HepG2 (cell line): ENCODE data around the gene DCAF7. TPM values are rescaled to one million over a fixed set of nuclear protein-coding genes. Genes with fewer than 3 reads are reported as not detected.

Experiments
- ATAC-seq: fragments of 200-7000 bp; cut with Tn5 transposase; 3 replicates; pipeline ENCODE4 v1.9.1; 2020; ENCODE audit warnings: mild to moderate bottlenecking, moderate library complexity
- BruUV-seq: library from RNA; stranded (reverse); fragments of 400-500 nt; replicated peaks from 2 replicates; lab custom pipeline; 2021; lab: Mats Ljungman, UMichigan
- CTCF ChIA-PET: fragments of 300-600 bp; formaldehyde crosslinking; extraction: SDS; loops from one replicate; lab custom pipeline; 2021; ENCODE audit warnings: low total read pairs, inconsistent platforms, low intra/inter-chr PET ratio; lab: Yijun Ruan, JAX
- POLR2A ChIA-PET: fragments of 350-600 bp; sonication (Branson Sonifier 250); formaldehyde crosslinking; loops from one replicate; lab custom pipeline; 2020; ENCODE audit warnings: antibody characterized with exemption, inconsistent platforms; lab: Yijun Ruan, JAX
- DNase-seq: peaks from one replicate; pipeline ENCODE4 v3.0.0-alpha.2; 2015; ENCODE audit warnings: low spot score
- FAIRE-seq: peaks from 3 replicates; lab custom pipeline; 2011; peaks lifted over from hg19 to GRCh38; lab: Jason Lieb, UNC
- H2AFZ ChIP-seq: one replicate; pipeline ENCODE4 v1.6.1; 2011; ENCODE audit warnings: low read length, inconsistent platforms
- H3K27ac ChIP-seq: fragments of 300-600 bp; 3 replicates; pipeline ENCODE4 v1.8.0; 2011; ENCODE audit warnings: mixed run types, mild to moderate bottlenecking, mixed read lengths, low read length, inconsistent platforms; ENCODE audit not compliant: insufficient read depth; ENCODE audit errors: extremely low read length
- H3K27me3 ChIP-seq, 2 experiments: fragments of 200-600 bp in 1 of 2; 2 replicates in 1 of 2; 3 replicates in 1 of 2; pipeline versions ENCODE4 v1.6.0 to v1.8.0; 2011; ENCODE audit warnings: low read length in 2 of 2, mild to moderate bottlenecking in 2 of 2, moderate library complexity in 2 of 2, inconsistent platforms in 1 of 2; ENCODE audit not compliant: insufficient read depth in 2 of 2, control insufficient read depth in 1 of 2
- H3K36me3 ChIP-seq, 2 experiments: fragments of 200-600 bp in 1 of 2; replicated peaks in 1 of 2; 2 replicates in 1 of 2; 3 replicates in 1 of 2; pipeline versions ENCODE4 v1.5.1 to v1.8.0; 2011; ENCODE audit warnings: low read length in 2 of 2, inconsistent platforms in 1 of 2; ENCODE audit not compliant: insufficient read depth in 2 of 2, control insufficient read depth in 1 of 2
- H3K4me1 ChIP-seq: 2 replicates; pipeline ENCODE4 v1.5.1; 2012; ENCODE audit warnings: low read length, inconsistent platforms; ENCODE audit not compliant: insufficient read depth
- H3K4me2 ChIP-seq: 2 replicates; pipeline ENCODE4 v1.6.0; 2011; ENCODE audit warnings: low read depth, low read length, inconsistent platforms
- H3K4me3 ChIP-seq, 3 experiments: fragments of 200-600 bp in 1 of 3; sonication (generic), shearing (Covaris generic) in 1 of 3; replicated peaks in 1 of 3; 2 replicates each; pipeline ENCODE4 v1.5.1; 2011 to 2016; ENCODE audit warnings: low read length in 3 of 3, inconsistent platforms in 2 of 3, low read depth in 2 of 3, mild to moderate bottlenecking in 2 of 3, control low read depth in 1 of 3, mixed read lengths in 1 of 3; ENCODE audit not compliant: insufficient read depth in 1 of 3
- H3K79me2 ChIP-seq: one replicate; pipeline ENCODE4 v1.6.1; 2011; ENCODE audit warnings: low read length, inconsistent platforms; ENCODE audit not compliant: insufficient read depth
- H3K9ac ChIP-seq: 2 replicates; pipeline ENCODE4 v1.6.0; 2011; ENCODE audit warnings: mild to moderate bottlenecking, low read depth, low read length, inconsistent platforms; ENCODE audit not compliant: insufficient read depth
- H3K9me3 ChIP-seq: 2 replicates; pipeline ENCODE4 v1.5.1; 2012; ENCODE audit warnings: mild to moderate bottlenecking, low read length
- H4K20me1 ChIP-seq: 2 replicates; pipeline ENCODE4 v1.6.0; 2011; ENCODE audit warnings: inconsistent platforms, mild to moderate bottlenecking, low read length, moderate library complexity; ENCODE audit not compliant: insufficient read depth
- ARID3A ChIP-seq: IDR thresholded peaks from 2 replicates; pipeline ENCODE4 v1.6.1; 2012; ENCODE audit warnings: low read depth, low read length, improper control_type of control experiment
- ATAD3A ChIP-seq: sonication (generic); formaldehyde crosslinking; IDR thresholded peaks from 2 replicates; pipeline ENCODE4 v1.4.0; 2020; ENCODE audit warnings: missing genetic modification reagents
- EHMT2 ChIP-seq: fragments of 200-600 bp; sonication (generic); IDR thresholded peaks from 2 replicates; pipeline ENCODE4 v1.7.0; 2017; ENCODE audit warnings: antibody characterized with exemption, low read depth, low read length, borderline replicate concordance
- FOSL1 ChIP-seq: sonication (generic); formaldehyde crosslinking; IDR thresholded peaks from 2 replicates; pipeline ENCODE4 v1.9.0; 2021; ENCODE audit warnings: missing genetic modification reagents, borderline replicate concordance
- MTERF4 ChIP-seq: sonication (generic); formaldehyde crosslinking; IDR thresholded peaks from 2 replicates; pipeline ENCODE4 v1.8.0; 2023; ENCODE audit warnings: mild to moderate bottlenecking, missing genetic modification reagents
- RBM39 ChIP-seq: fragments of 200-400 bp; formaldehyde crosslinking; IDR thresholded peaks from one replicate; pipeline ENCODE4 v1.6.1; 2018; ENCODE audit warnings: antibody characterized with exemption, mild to moderate bottlenecking, low read depth, low read length; ENCODE audit not compliant: poor library complexity, severe bottlenecking
- SOX6 ChIP-seq, 2 experiments: fragments of 450-650 bp in 1 of 2; sonication (generic) in 1 of 2; formaldehyde crosslinking in 1 of 2; IDR thresholded peaks; 2 replicates each; pipeline versions ENCODE4 v1.4.0 to v1.6.1; 2017 to 2020; ENCODE audit warnings: antibody characterized with exemption in 1 of 2, mild to moderate bottlenecking in 1 of 2, missing genetic modification reagents in 1 of 2
- THAP7 ChIP-seq: sonication (generic); formaldehyde crosslinking; IDR thresholded peaks from 2 replicates; pipeline ENCODE4 v1.8.1; 2023; ENCODE audit warnings: mild to moderate bottlenecking, missing genetic modification reagents
- YEATS4 ChIP-seq: sonication (generic); formaldehyde crosslinking; IDR thresholded peaks from 2 replicates; pipeline ENCODE4 v1.4.0; 2020; ENCODE audit warnings: missing genetic modification reagents, borderline replicate concordance
- ZBTB1 ChIP-seq: sonication (generic); formaldehyde crosslinking; IDR thresholded peaks from 2 replicates; pipeline ENCODE4 v1.4.0; 2020; ENCODE audit warnings: missing genetic modification reagents, borderline replicate concordance
- ZNF580 ChIP-seq: IDR thresholded peaks from 2 replicates; pipeline ENCODE4 v1.6.1; 2016; ENCODE audit warnings: low read depth, borderline replicate concordance
- ZNF609 ChIP-seq: sonication (generic); formaldehyde crosslinking; IDR thresholded peaks from 2 replicates; pipeline ENCODE4 v1.4.0; 2020; ENCODE audit warnings: mild to moderate bottlenecking, missing genetic modification reagents, borderline replicate concordance
- ZNF883 ChIP-seq: sonication (generic); formaldehyde crosslinking; IDR thresholded peaks from 2 replicates; pipeline ENCODE4 v1.5.1; 2020; ENCODE audit warnings: mild to moderate bottlenecking, missing genetic modification reagents; ENCODE audit errors: not compliant biosample characterization
- WGBS: methylation state at CpG from one replicate; pipeline ENCODE4 v1.1.6; 2017; ENCODE audit warnings: low lambda C conversion rate; 5-methylcytosine and 5-hydroxymethylcytosine counted together
- in situ Hi-C: cut with HindIII; loops from 2 replicates; pipeline ENCODE4 v1.10.0; 2017; ENCODE audit warnings: low pct_unique_long_range_greater_than_20kb; ENCODE audit not compliant: extremely low pct_ligation_motif_present
- intact Hi-C: fragments of 100-400 bp; cut with micrococcal nuclease; formaldehyde crosslinking; loops from one replicate; pipeline ENCODE4 v1.10.0; 2022; ENCODE audit not compliant: unreplicated experiment
- polyA plus RNA-seq, 8 experiments: library from polyadenylated mRNA; depleted of rRNA in 3 of 8; stranded (reverse) in 7 of 8; unstranded in 1 of 8; fragments of >200 nt; fragmentation: Illumina TruSeq in 4 of 8; extraction: Trizol in 4 of 8; gene quantifications; 2 replicates each; pipeline versions ENCODE4 v1.2.1 to v1.2.3, GENCODE V29; 2011 to 2016; ENCODE audit warnings: low read depth in 4 of 8, missing spikeins in 1 of 8, mixed read lengths in 1 of 8; ENCODE audit not compliant: insufficient read depth in 1 of 8
- total RNA-seq, 5 experiments: library from RNA; depleted of rRNA; stranded (reverse); fragments of >200 nt; fragmentation: Illumina TruSeq; extraction: Trizol; gene quantifications; 2 replicates each; pipeline ENCODE4 v1.2.3, GENCODE V29; 2016; ENCODE audit warnings: low read depth in 1 of 5

Gene DCAF7
- total and polyA plus RNA-seq, 2 of the 13 experiments (the other 11 are each of a cell fraction or from before 2014, with no cell fraction given): 55.2 to 73.4 TPM

- intact Hi-C loops: no loop called here
Measured at GRCh38 chr17:63626551-63627180, 76.4 kb downstream of the DCAF7 start.

More at GRCh38 chr17:63626551-63627180, 76.4 kb downstream of the DCAF7 start:
- H3K27ac ChIP-seq: no peak overlapping the region
- peaks cover 39% of the 10 kb centered on the region for H3K79me2 ChIP-seq
- FAIRE-seq: no peak
- DNase-seq: no peak
- TF ChIP-seq MTERF4 (CRISPR knock-in tag) (no peak), YEATS4 (CRISPR knock-in tag) (no peak), RBM39 (no peak), EHMT2 (no peak), THAP7 (CRISPR knock-in tag) (no peak), FOSL1 (no peak), ZNF580 (CRISPR knock-in tag) (no peak), ATAD3A (CRISPR knock-in tag) (no peak), ZNF883 (CRISPR knock-in tag) (no peak), ARID3A (no peak), ZBTB1 (no peak), ZNF609 (CRISPR knock-in tag) (no peak), SOX6 (IDR thresholded peaks at IDR 0.05) (no peak), SOX6 (CRISPR knock-in tag; IDR thresholded peaks at IDR 0.05) (no peak)
- peaks cover 0 to 3% of the 10 kb centered on the region in 2 experiments; a peak in 1 of 5 replicates for H3K36me3 ChIP-seq
- peaks cover 39% of the 10 kb centered on the region for H3K4me1 ChIP-seq
- no peaks in the 10 kb centered on the region for H3K27me3 ChIP-seq
- POLR2A ChIA-PET: no interaction called here
- H2AFZ ChIP-seq: no peak overlapping the region
- H3K9ac ChIP-seq: no peak overlapping the region
- no peak overlapping the region for H3K4me3 ChIP-seq
- H4K20me1 ChIP-seq: peaks cover 7% of the 10 kb centered on the region; the same call in 1 of the 2 replicates
- BruUV-seq: no TSS peak
- ATAC-seq: no peak
- in situ Hi-C loops: no loop called here
- CTCF ChIA-PET: no interaction called here
- no peak overlapping the region for H3K4me2 ChIP-seq
- 87% methylated on average over 4 of the region's 4 CpGs for WGBS
- no peaks in the 10 kb centered on the region for H3K9me3 ChIP-seq
